GM23338 (cell line): Measurements from ENCODE around the gene STK11IP. TPM values are rescaled to one million over a fixed set of nuclear protein-coding genes. Genes with fewer than 3 reads are reported as not detected.

Source experiments
- ATAC-seq: fragments of 200-7000 bp; cut with Tn5 transposase; 3 replicates; pipeline ENCODE4 v1.9.1; 2020
- DNase-seq: peaks from one replicate; pipeline ENCODE4 v3.0.0-alpha.2; 2015; ENCODE audit warnings: low spot score
- H2AFZ ChIP-seq: fragments of 200-600 bp; sonication (generic); 2 replicates; pipeline ENCODE4 v1.8.0; 2016; ENCODE audit warnings: antibody characterized with exemption, mild to moderate bottlenecking, moderate library complexity
- H3F3A ChIP-seq: fragments of 200-600 bp; sonication (generic); replicated peaks from 2 replicates; pipeline ENCODE4 v1.8.0; 2017; ENCODE audit warnings: antibody characterized with exemption, mixed run types, low read depth
- H3K27ac ChIP-seq: fragments of 200-600 bp; sonication (generic); 2 replicates; pipeline ENCODE4 v1.6.1; 2016; ENCODE audit warnings: low read depth
- H3K27me3 ChIP-seq: fragments of 200-600 bp; sonication (generic); 2 replicates; pipeline ENCODE4 v1.8.0; 2016; ENCODE audit warnings: mild to moderate bottlenecking, mixed run types, moderate library complexity; ENCODE audit not compliant: insufficient read depth
- H3K36me3 ChIP-seq: fragments of 200-600 bp; sonication (generic); 2 replicates; pipeline ENCODE4 v1.8.0; 2016; ENCODE audit warnings: mild to moderate bottlenecking; ENCODE audit not compliant: insufficient read depth
- H3K4me1 ChIP-seq: fragments of 200-600 bp; sonication (generic); 2 replicates; pipeline ENCODE4 v1.8.0; 2016; ENCODE audit warnings: mild to moderate bottlenecking, moderate library complexity; ENCODE audit not compliant: insufficient read depth
- H3K4me2 ChIP-seq: fragments of 200-600 bp; sonication (generic); 2 replicates; pipeline ENCODE4 v1.7.1; 2017; ENCODE audit warnings: mixed run types
- H3K4me3 ChIP-seq: fragments of 200-600 bp; sonication (generic); 2 replicates; pipeline ENCODE4 v1.6.1; 2016; ENCODE audit warnings: mixed run types
- H3K79me2 ChIP-seq: fragments of 200-600 bp; sonication (generic); replicated peaks from 2 replicates; pipeline ENCODE4 v1.8.0; 2017; ENCODE audit warnings: mild to moderate bottlenecking; ENCODE audit not compliant: insufficient read depth
- H3K9me2 ChIP-seq: fragments of 200-600 bp; sonication (generic); 2 replicates; pipeline ENCODE4 v1.8.0; 2017; ENCODE audit not compliant: insufficient read depth
- H4K20me1 ChIP-seq: fragments of 200-600 bp; sonication (generic); replicated peaks from 2 replicates; pipeline ENCODE4 v1.8.0; 2017; ENCODE audit warnings: mild to moderate bottlenecking; ENCODE audit not compliant: insufficient read depth
- H3K27ac Mint-ChIP-seq: 2 replicates; pipeline ENCODE4 v1.8.0; 2020; ENCODE audit warnings: inconsistent platforms, mild to moderate bottlenecking, moderate library complexity, mixed read lengths
- H3K27me3 Mint-ChIP-seq: 3 replicates; pipeline ENCODE4 v1.8.0; 2022; ENCODE audit warnings: low read depth, mild to moderate bottlenecking, moderate library complexity, mixed read lengths, inconsistent platforms; ENCODE audit not compliant: insufficient read depth, poor library complexity
- H3K36me3 Mint-ChIP-seq: 3 replicates; pipeline ENCODE4 v1.8.0; 2021; ENCODE audit warnings: low read depth, mild to moderate bottlenecking, inconsistent platforms, moderate library complexity, mixed read lengths
- H3K4me1 Mint-ChIP-seq: 3 replicates; pipeline ENCODE4 v1.8.0; 2020; ENCODE audit warnings: mild to moderate bottlenecking, inconsistent platforms, mixed read lengths
- H3K4me3 Mint-ChIP-seq: 3 replicates; pipeline ENCODE4 v1.8.0; 2021; ENCODE audit warnings: moderate library complexity, mild to moderate bottlenecking, inconsistent platforms, mixed read lengths
- H3K9me3 Mint-ChIP-seq: 3 replicates; pipeline ENCODE4 v1.8.0; 2020; ENCODE audit warnings: moderate library complexity, mild to moderate bottlenecking, inconsistent platforms, mixed read lengths
- CREB1 ChIP-seq: fragments of 250-450 bp; sonication (Bioruptor Pico); IDR thresholded peaks from 2 replicates; pipeline ENCODE4 v1.5.0; 2020; ENCODE audit warnings: low read depth, mild to moderate bottlenecking, moderate library complexity
- NANOG ChIP-seq: IDR thresholded peaks from 2 replicates; pipeline ENCODE4 v1.6.1; 2016; ENCODE audit warnings: antibody characterized with exemption, borderline replicate concordance
- ZNF114 ChIP-seq: fragments of 250-450 bp; sonication (Bioruptor Pico); IDR thresholded peaks from 2 replicates; pipeline ENCODE4 v1.5.0; 2020; ENCODE audit warnings: mild to moderate bottlenecking, moderate library complexity
- polyA plus RNA-seq: library from polyadenylated mRNA; unstranded; fragments of >200 nt; fragmentation: Nextera tagmentation; extraction: Ambion mirVana; gene quantifications from 2 replicates; pipeline ENCODE4 v1.2.1, GENCODE V29; 2016
- total RNA-seq: library from RNA; depleted of rRNA; stranded (reverse); fragments of >200 nt; shearing (Covaris generic); gene quantifications from 2 replicates; pipeline ENCODE4 v1.2.3, GENCODE V29; 2014
- TF ChIP-seq, protein P1 (sequence below), 2 experiments: fragments of 200-600 bp in 1 of 2; sonication (generic) in 1 of 2; conservative IDR thresholded peaks; 2 replicates each; pipeline versions ENCODE4 v1.5.1 to v1.6.1; 2016 to 2017; ENCODE audit warnings: antibody characterized with exemption in 2 of 2, low read depth in 2 of 2, mild to moderate bottlenecking in 2 of 2, moderate library complexity in 1 of 2
- TF ChIP-seq, protein P2 (sequence below): fragments of 250-450 bp; sonication (Bioruptor Pico); IDR thresholded peaks from 2 replicates; pipeline ENCODE4 v1.5.0; 2020; ENCODE audit warnings: mild to moderate bottlenecking, moderate library complexity

The STK11IP gene
- total and polyA plus RNA-seq, 2 experiments from 2014 or later, result 16.6 to 28.1 TPM

DNA sequence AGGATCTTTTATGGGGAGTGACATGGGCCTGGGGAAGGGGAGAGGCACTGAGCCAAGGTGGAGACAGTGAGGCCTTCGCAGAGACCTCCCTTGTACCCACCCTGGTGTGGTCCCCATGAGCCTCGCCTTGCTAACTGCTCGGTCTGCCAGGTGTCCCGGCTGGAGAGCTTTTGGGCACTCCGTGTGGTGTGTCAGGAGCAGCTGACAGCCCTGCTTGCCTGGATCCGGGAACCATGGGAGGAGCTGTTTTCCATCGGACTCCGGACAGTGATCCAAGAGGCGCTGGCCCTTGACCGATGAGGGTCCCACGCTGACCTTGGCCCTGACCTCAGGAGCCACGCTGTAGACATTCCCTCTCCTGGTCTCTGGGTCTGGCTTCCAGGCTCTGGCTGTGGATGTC lies 18.2 kb downstream of the STK11IP start:
- Mint-ChIP-seq H3K27me3 (peaks cover 8% of the 10 kb centered on the region), H3K4me3 (no peak overlapping the region), H3K4me1 (peaks cover 3% of the 10 kb centered on the region; the same call in 1 of the 3 replicates), H3K27ac (no peak overlapping the region), H3K9me3 (no peaks in the 10 kb centered on the region), H3K36me3 (peaks cover 8% of the 10 kb centered on the region; the same call in 2 of the 3 replicates)
- H3K4me2 ChIP-seq, result no peak overlapping the region
- no peaks in the 10 kb centered on the region for H3K27me3 ChIP-seq
- H3K79me2 ChIP-seq, result no peaks in the 10 kb centered on the region
- no peaks in the 10 kb centered on the region for H3K4me1 ChIP-seq
- DNase-seq (no peak), ATAC-seq (no peak)
- H3K4me3 ChIP-seq, result no peak overlapping the region
- H2AFZ ChIP-seq, result no peak overlapping the region
- no peaks in the 10 kb centered on the region for H3F3A ChIP-seq
- H3K36me3 ChIP-seq, result no peaks in the 10 kb centered on the region
- H3K9me2 ChIP-seq, result no peaks in the 10 kb centered on the region
- no peak overlapping the region for H3K27ac ChIP-seq
- TF ChIP-seq, protein P1, sequence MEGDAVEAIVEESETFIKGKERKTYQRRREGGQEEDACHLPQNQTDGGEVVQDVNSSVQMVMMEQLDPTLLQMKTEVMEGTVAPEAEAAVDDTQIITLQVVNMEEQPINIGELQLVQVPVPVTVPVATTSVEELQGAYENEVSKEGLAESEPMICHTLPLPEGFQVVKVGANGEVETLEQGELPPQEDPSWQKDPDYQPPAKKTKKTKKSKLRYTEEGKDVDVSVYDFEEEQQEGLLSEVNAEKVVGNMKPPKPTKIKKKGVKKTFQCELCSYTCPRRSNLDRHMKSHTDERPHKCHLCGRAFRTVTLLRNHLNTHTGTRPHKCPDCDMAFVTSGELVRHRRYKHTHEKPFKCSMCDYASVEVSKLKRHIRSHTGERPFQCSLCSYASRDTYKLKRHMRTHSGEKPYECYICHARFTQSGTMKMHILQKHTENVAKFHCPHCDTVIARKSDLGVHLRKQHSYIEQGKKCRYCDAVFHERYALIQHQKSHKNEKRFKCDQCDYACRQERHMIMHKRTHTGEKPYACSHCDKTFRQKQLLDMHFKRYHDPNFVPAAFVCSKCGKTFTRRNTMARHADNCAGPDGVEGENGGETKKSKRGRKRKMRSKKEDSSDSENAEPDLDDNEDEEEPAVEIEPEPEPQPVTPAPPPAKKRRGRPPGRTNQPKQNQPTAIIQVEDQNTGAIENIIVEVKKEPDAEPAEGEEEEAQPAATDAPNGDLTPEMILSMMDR (conservative IDR thresholded peaks at IDR 0.05; ENCODE audit: low read depth in 2 of 2), result no peak
- TF ChIP-seq NANOG (no peak), CREB1 (CRISPR knock-in tag) (no peak), ZNF114 (no peak)
- TF ChIP-seq, protein P2, sequence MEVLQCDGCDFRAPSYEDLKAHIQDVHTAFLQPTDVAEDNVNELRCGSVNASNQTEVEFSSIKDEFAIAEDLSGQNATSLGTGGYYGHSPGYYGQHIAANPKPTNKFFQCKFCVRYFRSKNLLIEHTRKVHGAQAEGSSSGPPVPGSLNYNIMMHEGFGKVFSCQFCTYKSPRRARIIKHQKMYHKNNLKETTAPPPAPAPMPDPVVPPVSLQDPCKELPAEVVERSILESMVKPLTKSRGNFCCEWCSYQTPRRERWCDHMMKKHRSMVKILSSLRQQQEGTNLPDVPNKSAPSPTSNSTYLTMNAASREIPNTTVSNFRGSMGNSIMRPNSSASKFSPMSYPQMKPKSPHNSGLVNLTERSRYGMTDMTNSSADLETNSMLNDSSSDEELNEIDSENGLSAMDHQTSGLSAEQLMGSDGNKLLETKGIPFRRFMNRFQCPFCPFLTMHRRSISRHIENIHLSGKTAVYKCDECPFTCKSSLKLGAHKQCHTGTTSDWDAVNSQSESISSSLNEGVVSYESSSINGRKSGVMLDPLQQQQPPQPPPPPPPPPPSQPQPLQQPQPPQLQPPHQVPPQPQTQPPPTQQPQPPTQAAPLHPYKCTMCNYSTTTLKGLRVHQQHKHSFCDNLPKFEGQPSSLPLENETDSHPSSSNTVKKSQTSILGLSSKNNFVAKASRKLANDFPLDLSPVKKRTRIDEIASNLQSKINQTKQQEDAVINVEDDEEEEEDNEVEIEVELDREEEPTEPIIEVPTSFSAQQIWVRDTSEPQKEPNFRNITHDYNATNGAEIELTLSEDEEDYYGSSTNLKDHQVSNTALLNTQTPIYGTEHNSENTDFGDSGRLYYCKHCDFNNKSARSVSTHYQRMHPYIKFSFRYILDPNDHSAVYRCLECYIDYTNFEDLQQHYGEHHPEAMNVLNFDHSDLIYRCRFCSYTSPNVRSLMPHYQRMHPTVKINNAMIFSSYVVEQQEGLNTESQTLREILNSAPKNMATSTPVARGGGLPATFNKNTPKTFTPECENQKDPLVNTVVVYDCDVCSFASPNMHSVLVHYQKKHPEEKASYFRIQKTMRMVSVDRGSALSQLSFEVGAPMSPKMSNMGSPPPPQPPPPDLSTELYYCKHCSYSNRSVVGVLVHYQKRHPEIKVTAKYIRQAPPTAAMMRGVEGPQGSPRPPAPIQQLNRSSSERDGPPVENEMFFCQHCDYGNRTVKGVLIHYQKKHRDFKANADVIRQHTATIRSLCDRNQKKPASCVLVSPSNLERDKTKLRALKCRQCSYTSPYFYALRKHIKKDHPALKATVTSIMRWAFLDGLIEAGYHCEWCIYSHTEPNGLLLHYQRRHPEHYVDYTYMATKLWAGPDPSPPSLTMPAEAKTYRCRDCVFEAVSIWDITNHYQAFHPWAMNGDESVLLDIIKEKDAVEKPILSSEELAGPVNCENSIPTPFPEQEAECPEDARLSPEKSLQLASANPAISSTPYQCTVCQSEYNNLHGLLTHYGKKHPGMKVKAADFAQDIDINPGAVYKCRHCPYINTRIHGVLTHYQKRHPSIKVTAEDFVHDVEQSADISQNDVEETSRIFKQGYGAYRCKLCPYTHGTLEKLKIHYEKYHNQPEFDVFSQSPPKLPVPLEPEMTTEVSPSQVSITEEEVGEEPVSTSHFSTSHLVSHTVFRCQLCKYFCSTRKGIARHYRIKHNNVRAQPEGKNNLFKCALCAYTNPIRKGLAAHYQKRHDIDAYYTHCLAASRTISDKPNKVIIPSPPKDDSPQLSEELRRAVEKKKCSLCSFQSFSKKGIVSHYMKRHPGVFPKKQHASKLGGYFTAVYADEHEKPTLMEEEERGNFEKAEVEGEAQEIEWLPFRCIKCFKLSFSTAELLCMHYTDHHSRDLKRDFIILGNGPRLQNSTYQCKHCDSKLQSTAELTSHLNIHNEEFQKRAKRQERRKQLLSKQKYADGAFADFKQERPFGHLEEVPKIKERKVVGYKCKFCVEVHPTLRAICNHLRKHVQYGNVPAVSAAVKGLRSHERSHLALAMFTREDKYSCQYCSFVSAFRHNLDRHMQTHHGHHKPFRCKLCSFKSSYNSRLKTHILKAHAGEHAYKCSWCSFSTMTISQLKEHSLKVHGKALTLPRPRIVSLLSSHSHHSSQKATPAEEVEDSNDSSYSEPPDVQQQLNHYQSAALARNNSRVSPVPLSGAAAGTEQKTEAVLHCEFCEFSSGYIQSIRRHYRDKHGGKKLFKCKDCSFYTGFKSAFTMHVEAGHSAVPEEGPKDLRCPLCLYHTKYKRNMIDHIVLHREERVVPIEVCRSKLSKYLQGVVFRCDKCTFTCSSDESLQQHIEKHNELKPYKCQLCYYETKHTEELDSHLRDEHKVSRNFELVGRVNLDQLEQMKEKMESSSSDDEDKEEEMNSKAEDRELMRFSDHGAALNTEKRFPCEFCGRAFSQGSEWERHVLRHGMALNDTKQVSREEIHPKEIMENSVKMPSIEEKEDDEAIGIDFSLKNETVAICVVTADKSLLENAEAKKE (CRISPR knock-in tag), result no peak
- H4K20me1 ChIP-seq, result no peaks in the 10 kb centered on the region
